ENCODE data around the gene SDK2.

The SDK2 gene

DNA sequence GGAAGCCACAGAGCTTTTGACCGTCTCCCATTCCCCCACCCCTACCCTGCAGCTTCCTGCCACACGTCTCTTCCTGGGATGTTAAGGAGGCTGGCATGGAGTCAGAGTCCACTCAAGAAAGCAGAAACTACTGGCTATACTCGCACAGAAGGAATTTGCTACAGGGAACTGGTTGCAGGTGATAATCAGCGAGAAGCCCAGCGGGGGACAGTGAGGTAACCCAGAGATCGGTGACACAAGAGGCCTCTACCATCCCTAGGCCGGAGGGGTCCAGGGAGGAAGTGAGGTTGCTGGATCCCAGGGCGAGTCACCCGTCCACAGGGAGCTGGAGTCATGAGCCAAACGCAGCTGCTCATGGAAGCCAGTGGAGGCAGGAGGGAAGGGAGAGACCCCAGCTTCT is 93.7 kb downstream of the SDK2 start:
- Histone ChIP-seq H3K4me3 (ENCODE audit: low read length) (no peak overlapping the region), H3K27me3 (ENCODE audit: control insufficient read depth, insufficient read depth, low read length) (no peaks in the 10 kb centered on the region), H3K36me3 (ENCODE audit: control insufficient read depth, insufficient read depth, low read length) (no peaks in the 10 kb centered on the region), H3K4me1 (ENCODE audit: control insufficient read depth, insufficient read depth, low read length) (no peaks in the 10 kb centered on the region), H3K27ac (ENCODE audit: low read depth, low read length) (no peak overlapping the region), H3K9ac (ENCODE audit: low read length) (no peak overlapping the region)

DNA sequence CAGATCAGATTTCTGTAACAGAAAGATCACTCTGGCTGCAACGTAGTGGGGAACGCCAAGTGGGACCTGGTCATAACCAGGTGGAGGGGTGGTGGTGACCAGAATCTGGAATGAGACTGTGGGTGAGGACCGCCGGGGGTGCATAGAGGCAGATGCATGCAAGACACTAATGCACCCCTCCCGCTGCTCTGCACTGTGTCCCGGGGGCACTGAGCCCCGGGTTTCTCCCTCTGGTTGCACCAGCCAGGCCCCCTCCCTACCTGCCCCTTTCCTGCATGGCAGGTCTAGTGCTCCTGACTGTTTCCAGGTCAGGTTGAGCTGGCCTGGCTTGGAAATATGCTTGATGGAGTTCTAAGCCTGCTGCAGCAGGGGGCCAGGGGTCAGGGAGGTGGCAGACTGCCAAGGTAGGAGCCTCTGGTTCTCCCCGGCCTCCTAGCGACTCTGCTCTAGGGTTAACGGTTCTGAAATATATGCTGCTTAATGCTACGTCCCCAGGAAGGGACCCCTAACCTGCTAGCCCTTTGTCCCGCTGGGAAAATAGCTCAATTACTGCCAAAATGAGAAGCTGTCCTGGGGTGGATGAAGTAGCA is 94.3 kb downstream of the SDK2 start:
- Histone ChIP-seq H3K27me3 (ENCODE audit: control insufficient read depth, insufficient read depth, low read length) (no peaks in the 10 kb centered on the region), H3K36me3 (ENCODE audit: control insufficient read depth, insufficient read depth, low read length) (no peaks in the 10 kb centered on the region), H3K4me3 (ENCODE audit: low read length) (no peak overlapping the region), H3K9ac (ENCODE audit: low read length) (no peak overlapping the region), H3K27ac (ENCODE audit: low read depth, low read length) (no peak overlapping the region), H3K4me1 (ENCODE audit: control insufficient read depth, insufficient read depth, low read length) (no peaks in the 10 kb centered on the region)

DNA sequence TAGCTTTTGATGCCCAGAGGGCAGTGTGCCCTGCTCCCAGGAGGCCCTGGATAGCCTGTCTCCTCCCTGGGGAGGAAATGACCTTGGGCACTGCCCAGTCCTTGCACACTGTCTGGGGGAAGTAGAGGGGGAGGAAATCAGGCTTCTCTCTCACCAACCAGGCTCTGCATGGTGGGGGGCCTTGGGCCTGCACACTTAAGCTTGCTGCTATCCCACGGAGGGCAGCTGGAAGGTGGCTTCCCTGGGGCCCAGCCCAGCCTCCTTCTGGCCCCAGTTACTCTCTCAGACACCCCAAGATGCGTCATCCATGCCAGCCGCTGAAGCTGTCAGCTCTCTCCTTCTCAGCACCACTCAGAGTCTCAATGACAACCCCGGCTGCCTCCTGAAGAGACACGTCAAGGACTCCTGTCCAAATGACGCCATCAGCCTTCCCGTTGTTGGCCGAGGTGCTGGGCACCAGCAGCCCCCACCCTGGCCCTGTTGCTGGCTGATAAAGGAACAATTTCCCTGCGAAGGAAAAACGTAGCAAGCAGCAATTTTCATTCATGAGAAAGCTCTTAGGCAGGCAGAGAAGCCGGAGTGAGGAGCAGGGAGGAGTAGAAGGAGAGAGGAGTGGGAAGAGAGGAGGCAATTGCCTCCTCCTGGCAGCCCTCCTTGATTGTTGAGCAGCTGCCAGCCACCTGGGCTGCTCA is 95.5 kb downstream of the SDK2 start:
- Histone ChIP-seq H3K4me3 (ENCODE audit: low read length) (no peak overlapping the region), H3K27ac (ENCODE audit: low read depth, low read length) (no peak overlapping the region), H3K27me3 (ENCODE audit: control insufficient read depth, insufficient read depth, low read length) (peaks cover under 1% of the 10 kb centered on the region), H3K9ac (ENCODE audit: low read length) (no peak overlapping the region), H3K36me3 (ENCODE audit: control insufficient read depth, insufficient read depth, low read length) (no peaks in the 10 kb centered on the region), H3K4me1 (ENCODE audit: control insufficient read depth, insufficient read depth, low read length) (no peaks in the 10 kb centered on the region)

DNA sequence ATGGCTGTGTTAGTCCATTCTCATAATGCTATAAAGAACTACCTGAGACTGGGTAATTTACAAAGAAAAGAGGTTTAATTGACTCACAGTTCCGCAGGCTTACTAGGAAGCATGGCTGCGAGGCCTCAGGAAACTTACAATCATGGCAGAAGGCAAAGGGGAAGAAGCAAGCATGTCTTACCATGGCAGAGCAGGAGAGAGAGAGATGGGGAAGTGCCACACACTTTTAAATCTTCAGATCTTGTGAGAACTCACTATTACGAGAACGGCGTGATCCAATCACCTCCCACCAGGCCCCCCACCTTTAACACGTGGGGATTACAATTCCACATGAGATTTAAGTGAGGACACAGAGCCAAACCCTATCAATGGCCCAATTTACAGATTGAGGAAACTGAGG is 96.5 kb downstream of the SDK2 start:
- H3K4me1 ChIP-seq (ENCODE audit: control insufficient read depth, insufficient read depth, low read length), result no peaks in the 10 kb centered on the region
- no peak overlapping the region for H3K9ac ChIP-seq (ENCODE audit: low read length)
- no peaks in the 10 kb centered on the region for H3K36me3 ChIP-seq (ENCODE audit: control insufficient read depth, insufficient read depth, low read length)
- H3K4me3 ChIP-seq (ENCODE audit: low read length), result no peak overlapping the region
- no peak overlapping the region for H3K27ac ChIP-seq (ENCODE audit: low read depth, low read length)
- peaks cover 5% of the 10 kb centered on the region for H3K27me3 ChIP-seq (ENCODE audit: control insufficient read depth, insufficient read depth, low read length)

DNA sequence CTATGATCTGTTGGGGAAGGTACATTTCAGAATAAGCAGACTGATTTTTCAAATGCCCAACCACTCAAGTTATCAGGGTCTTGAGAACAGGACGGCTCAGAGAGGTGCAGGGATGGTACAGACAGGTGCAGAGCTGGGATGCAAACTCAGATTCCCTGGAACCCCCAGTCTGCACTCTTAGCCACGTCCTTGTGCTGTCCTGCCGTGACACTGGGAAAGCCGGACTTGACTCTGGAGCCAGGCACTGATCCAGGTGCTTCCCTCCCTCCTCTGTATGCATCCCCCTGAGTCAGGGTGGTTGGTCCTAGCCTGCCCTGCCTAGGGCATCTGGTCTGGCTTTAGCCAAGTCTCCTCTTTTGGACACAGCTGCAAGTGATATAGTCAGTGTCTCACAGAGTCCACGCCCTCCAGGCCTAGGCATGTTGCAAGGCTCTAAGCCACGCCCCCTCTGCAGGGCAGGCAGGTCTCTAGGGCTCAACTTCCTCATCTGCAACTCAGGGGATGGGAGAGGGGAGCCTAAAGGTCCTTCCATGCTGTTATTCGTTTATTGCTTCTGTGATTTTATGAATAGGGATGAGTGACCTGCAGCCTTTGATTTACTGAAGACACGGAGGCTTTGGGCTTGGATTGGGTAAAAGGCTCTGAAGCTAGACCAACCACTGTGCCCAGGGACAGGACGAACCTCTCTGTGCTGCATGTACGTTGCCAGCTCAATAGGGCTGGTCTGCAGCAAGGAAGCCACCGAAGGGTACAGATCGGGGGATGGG is 97.3 kb downstream of the SDK2 start:
- no peaks in the 10 kb centered on the region for H3K4me1 ChIP-seq (ENCODE audit: control insufficient read depth, insufficient read depth, low read length)
- peaks cover 5% of the 10 kb centered on the region for H3K27me3 ChIP-seq (ENCODE audit: control insufficient read depth, insufficient read depth, low read length)
- H3K4me3 ChIP-seq (ENCODE audit: low read length), result no peak overlapping the region
- H3K27ac ChIP-seq (ENCODE audit: low read depth, low read length), result no peak overlapping the region
- H3K36me3 ChIP-seq (ENCODE audit: control insufficient read depth, insufficient read depth, low read length), result no peaks in the 10 kb centered on the region
- H3K9ac ChIP-seq (ENCODE audit: low read length), result no peak overlapping the region

DNA sequence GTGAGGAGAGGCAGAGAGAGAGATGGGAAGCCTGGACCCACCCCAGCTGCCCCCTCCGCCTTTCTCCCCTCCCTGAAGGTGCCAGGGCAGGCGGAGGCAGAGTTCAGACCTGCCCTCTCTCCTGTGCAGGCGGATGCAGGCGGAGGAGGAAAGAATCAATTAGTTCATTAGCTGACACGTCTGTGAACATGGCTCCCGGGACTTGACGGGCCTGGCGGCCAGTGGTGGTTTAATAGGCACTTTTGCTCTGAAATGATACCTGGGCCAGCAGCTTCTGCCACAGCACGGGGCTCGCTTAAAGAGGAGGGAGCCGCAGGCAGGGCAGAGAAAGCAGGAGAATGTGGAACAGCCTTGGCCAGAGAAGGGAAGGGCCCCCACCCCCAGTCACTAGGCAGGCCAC is 98.1 kb downstream of the SDK2 start:
- Histone ChIP-seq H3K9ac (ENCODE audit: low read length) (no peak overlapping the region), H3K4me1 (ENCODE audit: control insufficient read depth, insufficient read depth, low read length) (no peaks in the 10 kb centered on the region), H3K27me3 (ENCODE audit: control insufficient read depth, insufficient read depth, low read length) (peaks cover 5% of the 10 kb centered on the region), H3K27ac (ENCODE audit: low read depth, low read length) (no peak overlapping the region), H3K36me3 (ENCODE audit: control insufficient read depth, insufficient read depth, low read length) (no peaks in the 10 kb centered on the region), H3K4me3 (ENCODE audit: low read length) (no peak overlapping the region)

DNA sequence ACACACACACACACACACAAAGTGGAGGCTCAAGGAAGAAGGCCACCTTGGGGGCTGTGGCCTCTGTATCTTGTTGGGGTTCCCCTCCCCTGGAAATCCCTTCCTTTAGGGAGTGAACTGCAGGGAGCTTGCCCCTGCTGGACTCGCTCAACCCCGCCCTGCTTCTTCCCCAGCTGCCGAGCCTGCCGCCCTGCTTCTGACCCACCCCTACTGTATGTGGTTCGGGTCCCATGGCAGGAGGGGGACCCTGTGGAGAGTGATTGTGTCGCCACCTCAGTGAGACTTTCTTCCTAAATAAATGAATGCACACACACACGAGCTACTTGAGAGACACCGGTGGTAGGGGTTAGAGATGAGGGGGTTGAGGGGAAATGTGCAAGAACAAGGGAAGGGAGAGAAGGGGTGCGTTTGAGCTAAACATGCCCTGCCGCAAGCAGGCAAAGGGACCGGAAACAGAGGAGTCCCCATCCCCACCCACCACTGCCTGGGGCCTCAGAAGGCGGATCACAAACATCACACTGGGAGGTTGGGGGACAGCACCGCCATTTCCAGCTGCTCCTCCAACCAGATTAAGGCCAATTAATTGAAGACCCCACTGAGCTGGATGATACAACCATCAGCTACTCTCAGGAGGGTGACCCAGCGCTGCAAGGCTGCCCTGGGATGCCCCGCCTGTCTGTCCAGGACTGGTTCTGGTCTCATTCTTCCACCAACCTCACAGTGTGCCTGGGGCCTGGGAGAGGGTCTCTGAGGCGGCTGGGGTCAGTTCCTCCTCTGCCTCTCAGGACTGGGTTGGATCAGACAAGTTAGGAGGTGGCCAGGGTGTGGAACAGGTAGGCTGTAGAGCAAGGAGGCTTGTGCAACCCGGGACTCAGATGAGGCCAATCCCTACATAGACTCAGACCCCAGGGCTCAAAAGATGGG is 98.9 kb downstream of the SDK2 start:
- no peak overlapping the region for H3K9ac ChIP-seq (ENCODE audit: low read length)
- peaks cover 5% of the 10 kb centered on the region for H3K27me3 ChIP-seq (ENCODE audit: control insufficient read depth, insufficient read depth, low read length)
- no peaks in the 10 kb centered on the region for H3K4me1 ChIP-seq (ENCODE audit: control insufficient read depth, insufficient read depth, low read length)
- H3K36me3 ChIP-seq (ENCODE audit: control insufficient read depth, insufficient read depth, low read length), result no peaks in the 10 kb centered on the region
- no peak overlapping the region for H3K4me3 ChIP-seq (ENCODE audit: low read length)
- no peak overlapping the region for H3K27ac ChIP-seq (ENCODE audit: low read depth, low read length)

DNA sequence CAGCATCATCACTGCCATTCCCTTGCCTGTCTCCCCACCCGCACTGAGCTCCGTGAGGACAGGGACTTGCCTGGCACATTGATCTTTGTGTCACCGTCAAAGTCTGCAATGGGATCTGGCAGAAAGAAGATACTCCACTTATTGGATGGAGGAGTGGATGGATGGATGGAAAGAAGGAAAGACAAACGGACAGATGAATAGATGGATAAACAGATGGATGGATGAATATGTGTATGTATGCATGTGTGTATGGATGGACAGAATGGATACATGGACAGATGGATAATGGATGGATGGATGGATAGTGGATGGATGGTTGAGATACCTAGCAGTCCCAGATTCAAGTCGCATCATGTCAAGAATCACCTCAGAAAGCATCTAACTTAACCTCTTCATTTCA is 99.9 kb downstream of the SDK2 start:
- Histone ChIP-seq H3K9ac (ENCODE audit: low read length) (no peak overlapping the region), H3K27ac (ENCODE audit: low read depth, low read length) (no peak overlapping the region), H3K4me1 (ENCODE audit: control insufficient read depth, insufficient read depth, low read length) (no peaks in the 10 kb centered on the region), H3K4me3 (ENCODE audit: low read length) (no peak overlapping the region), H3K36me3 (ENCODE audit: control insufficient read depth, insufficient read depth, low read length) (no peaks in the 10 kb centered on the region), H3K27me3 (ENCODE audit: control insufficient read depth, insufficient read depth, low read length) (peaks cover 5% of the 10 kb centered on the region)

DNA sequence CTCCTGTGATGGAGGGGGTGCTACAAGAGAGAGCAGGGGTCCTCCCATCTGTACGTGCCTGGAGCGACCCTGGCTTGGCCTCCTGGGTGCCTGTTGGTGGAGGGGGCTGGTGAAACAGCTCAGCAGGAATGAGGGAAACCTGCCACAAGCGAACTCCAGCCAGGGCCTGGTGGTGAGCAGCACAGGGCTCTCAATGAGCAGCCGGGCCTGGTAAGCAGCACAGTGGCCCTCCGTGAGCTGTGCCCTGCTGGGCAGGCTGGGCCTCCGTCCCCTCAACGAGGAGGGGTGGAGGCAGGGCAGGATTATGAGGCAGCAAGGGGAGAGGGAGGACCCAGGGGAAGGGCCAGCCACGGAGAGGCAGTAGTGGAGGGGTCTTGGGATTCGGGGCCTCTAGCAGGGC is 101.9 kb downstream of the SDK2 start:
- Histone ChIP-seq H3K27ac (ENCODE audit: low read depth, low read length) (no peak overlapping the region), H3K9ac (ENCODE audit: low read length) (no peak overlapping the region), H3K4me1 (ENCODE audit: control insufficient read depth, insufficient read depth, low read length) (no peaks in the 10 kb centered on the region), H3K27me3 (ENCODE audit: control insufficient read depth, insufficient read depth, low read length) (peaks cover 5% of the 10 kb centered on the region), H3K4me3 (ENCODE audit: low read length) (no peak overlapping the region), H3K36me3 (ENCODE audit: control insufficient read depth, insufficient read depth, low read length) (no peaks in the 10 kb centered on the region)

DNA sequence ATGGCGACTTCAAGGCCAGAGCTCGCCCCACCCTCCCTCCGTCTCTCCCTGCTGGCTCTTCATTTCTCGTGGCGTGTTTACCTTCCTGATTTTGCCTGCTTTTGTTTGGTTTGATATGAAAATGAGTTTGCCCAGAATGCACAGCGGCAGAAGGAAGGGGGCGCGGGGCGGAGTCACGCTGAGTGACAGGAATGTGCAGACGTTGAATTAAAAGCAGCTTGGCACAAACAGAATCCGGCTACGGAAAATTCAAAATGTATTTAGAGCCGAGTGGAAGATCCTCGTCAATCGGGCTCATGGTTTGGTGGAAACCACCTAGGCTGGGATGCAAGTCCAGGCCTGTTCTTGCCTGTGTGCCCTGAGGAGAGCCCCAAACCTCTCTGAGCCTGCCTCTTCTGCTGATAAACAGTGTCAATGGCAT is 102.7 kb downstream of the SDK2 start:
- H3K27me3 ChIP-seq (ENCODE audit: control insufficient read depth, insufficient read depth, low read length), result peaks cover 5% of the 10 kb centered on the region
- no peak overlapping the region for H3K9ac ChIP-seq (ENCODE audit: low read length)
- no peaks in the 10 kb centered on the region for H3K4me1 ChIP-seq (ENCODE audit: control insufficient read depth, insufficient read depth, low read length)
- H3K4me3 ChIP-seq (ENCODE audit: low read length), result no peak overlapping the region
- no peaks in the 10 kb centered on the region for H3K36me3 ChIP-seq (ENCODE audit: control insufficient read depth, insufficient read depth, low read length)
- no peak overlapping the region for H3K27ac ChIP-seq (ENCODE audit: low read depth, low read length)

DNA sequence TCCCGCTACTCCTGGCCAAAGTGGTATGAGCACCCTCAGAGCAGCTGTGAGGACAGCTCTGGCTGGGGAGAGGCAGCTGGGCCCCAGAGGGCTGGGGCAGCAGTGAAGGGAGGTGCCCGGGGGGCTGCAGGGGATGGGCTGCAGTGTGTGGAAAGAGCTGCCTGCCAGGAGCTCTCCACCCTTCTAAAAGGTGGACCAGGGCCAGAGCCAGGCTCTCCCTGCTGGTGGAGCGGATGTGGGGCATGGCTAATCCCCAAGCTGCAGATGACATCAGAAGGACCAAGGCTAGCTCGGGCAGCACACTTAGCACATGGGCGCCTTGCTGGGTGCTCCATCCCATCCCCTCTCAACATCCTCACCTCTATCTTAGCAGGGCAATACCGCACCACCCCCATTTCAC is 103.1 kb downstream of the SDK2 start:
- no peaks in the 10 kb centered on the region for H3K4me1 ChIP-seq (ENCODE audit: control insufficient read depth, insufficient read depth, low read length)
- peaks cover 5% of the 10 kb centered on the region for H3K27me3 ChIP-seq (ENCODE audit: control insufficient read depth, insufficient read depth, low read length)
- H3K4me3 ChIP-seq (ENCODE audit: low read length), result no peak overlapping the region
- no peak overlapping the region for H3K27ac ChIP-seq (ENCODE audit: low read depth, low read length)
- no peaks in the 10 kb centered on the region for H3K36me3 ChIP-seq (ENCODE audit: control insufficient read depth, insufficient read depth, low read length)
- no peak overlapping the region for H3K9ac ChIP-seq (ENCODE audit: low read length)

DNA sequence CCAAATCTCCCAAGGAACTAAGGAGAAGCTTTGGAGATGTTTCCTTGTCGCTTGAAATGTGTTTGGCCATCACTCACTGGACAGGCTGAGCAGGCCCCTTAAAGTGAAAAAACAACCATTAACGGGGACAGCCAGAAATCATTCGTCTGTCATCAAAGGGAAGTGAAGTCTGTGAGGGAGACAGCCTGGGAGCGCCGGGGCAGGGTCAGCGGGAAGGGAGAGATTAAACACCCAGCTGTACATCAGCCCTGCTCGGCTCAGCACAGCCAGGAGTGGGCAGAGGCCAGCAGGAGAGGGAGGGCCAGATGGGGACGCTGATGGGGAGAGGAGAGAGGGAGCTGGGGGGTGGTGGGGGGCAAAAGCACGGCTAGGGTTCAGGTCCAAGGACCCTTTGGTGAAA is 105.1 kb downstream of the SDK2 start:
- Histone ChIP-seq H3K36me3 (ENCODE audit: control insufficient read depth, insufficient read depth, low read length) (no peaks in the 10 kb centered on the region), H3K27ac (ENCODE audit: low read depth, low read length) (no peak overlapping the region), H3K27me3 (ENCODE audit: control insufficient read depth, insufficient read depth, low read length) (peaks cover 5% of the 10 kb centered on the region), H3K9ac (ENCODE audit: low read length) (no peak overlapping the region), H3K4me1 (ENCODE audit: control insufficient read depth, insufficient read depth, low read length) (no peaks in the 10 kb centered on the region), H3K4me3 (ENCODE audit: low read length) (no peak overlapping the region)

Data from rectal smooth muscle tissue (tissue), 1 donor.